ENCODE data around the gene INTS13. TPM values are rescaled to one million over a fixed set of nuclear protein-coding genes. Genes with fewer than 3 reads are reported as not detected.

Gene INTS13
- total and polyA plus RNA-seq, 2 of the 8 experiments (the other 6 are each of a cell fraction or from before 2014, with no cell fraction given): 20.5 to 58.2 TPM

DNA sequence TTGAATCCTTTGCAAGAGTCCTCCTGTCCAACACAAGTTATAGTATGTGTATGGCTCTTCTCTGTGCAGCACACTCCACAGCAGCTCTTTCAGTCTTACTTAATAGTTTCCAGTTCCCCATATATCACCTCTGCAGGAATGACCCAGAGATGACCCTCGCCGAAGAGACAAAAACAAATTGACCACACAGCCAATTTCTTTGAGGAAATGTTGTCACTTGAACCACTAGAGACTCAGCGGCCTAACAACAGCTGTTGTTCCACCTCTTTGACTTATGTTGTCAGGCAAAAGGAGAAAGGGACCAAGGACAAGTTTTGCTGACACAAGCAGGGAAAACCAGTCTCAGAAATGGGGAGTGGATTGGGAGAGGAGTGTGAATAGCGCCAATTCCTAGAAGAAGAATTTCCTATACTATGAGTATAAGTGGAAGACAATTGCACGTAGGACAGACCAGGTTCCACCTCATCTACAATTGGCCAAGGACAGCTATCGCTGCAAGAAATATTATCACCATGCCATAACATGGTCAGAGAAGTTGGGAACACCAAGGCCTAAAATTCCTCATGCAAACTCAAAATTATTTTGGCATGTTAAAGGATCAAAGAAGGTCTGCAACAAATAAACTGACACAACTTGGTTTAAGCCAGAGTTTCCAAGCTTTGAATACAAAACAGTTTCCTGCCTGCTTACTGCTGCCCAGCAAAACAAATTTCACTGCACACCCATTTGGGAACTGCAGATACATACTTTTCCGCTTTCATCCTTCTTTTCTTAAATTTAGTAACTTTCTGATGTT lies 63.1 kb downstream of the INTS13 start (continued):
- TF ChIP-seq CTCF (IDR thresholded peaks at IDR 0.05; ENCODE audit: control extremely low read depth in 1 of 3, insufficient read depth in 1 of 3, low read depth in 1 of 3, low read length in 3 of 3): no peak
- no peak for TF ChIP-seq ASH2L (IDR thresholded peaks at IDR 0.05; ENCODE audit: low read length)
- no peak for TF ChIP-seq SAP30 (IDR thresholded peaks at IDR 0.05; ENCODE audit: insufficient read depth, insufficient replicate concordance, low read length)
- TF ChIP-seq RBBP5 (IDR thresholded peaks at IDR 0.05; ENCODE audit: borderline replicate concordance, low read depth, low read length): no peak
- TF ChIP-seq SIRT6 (IDR thresholded peaks at IDR 0.05; ENCODE audit: low read length): no peak
